Endodermal cell (in vitro differentiated cells): ENCODE results near the gene PDE6A. TPM values are rescaled to one million over a fixed set of nuclear protein-coding genes. Genes with fewer than 3 reads are reported as not detected.
A peak's percentile ranks its signal among the peaks of the same experiment; 100 is the strongest.

ENCODE experiments used
- DNase-seq: peaks from one replicate; pipeline ENCODE4 v3.0.0-alpha.2; 2017
- H3K27ac ChIP-seq: 2 replicates; pipeline ENCODE4 v1.5.1; 2013; ENCODE audit warnings: mild to moderate bottlenecking, low read depth, low read length, moderate library complexity
- H3K27me3 ChIP-seq: 2 replicates; pipeline ENCODE4 v1.6.1; 2013; ENCODE audit warnings: mild to moderate bottlenecking, low read length, moderate library complexity; ENCODE audit not compliant: insufficient read depth, control insufficient read depth, poor library complexity, severe bottlenecking
- H3K36me3 ChIP-seq: 2 replicates; pipeline ENCODE4 v1.7.0; 2013; ENCODE audit warnings: mild to moderate bottlenecking, low read length, moderate library complexity; ENCODE audit not compliant: control insufficient read depth, insufficient read depth
- H3K4me1 ChIP-seq: one replicate; pipeline ENCODE4 v1.7.0; 2013; ENCODE audit warnings: low read length; ENCODE audit not compliant: control insufficient read depth, insufficient read depth
- H3K4me3 ChIP-seq: 2 replicates; pipeline ENCODE4 v1.5.1; 2013; ENCODE audit warnings: mild to moderate bottlenecking, low read length, moderate library complexity
- H3K9ac ChIP-seq: 2 replicates; pipeline ENCODE4 v1.6.1; 2013; ENCODE audit warnings: mild to moderate bottlenecking, low read length, moderate library complexity; ENCODE audit not compliant: poor library complexity, severe bottlenecking; ENCODE audit errors: extremely low read depth
- H3K9me3 ChIP-seq: 2 replicates; pipeline ENCODE4 v1.6.1; 2013; ENCODE audit warnings: mild to moderate bottlenecking, low read length, moderate library complexity; ENCODE audit not compliant: control insufficient read depth
- H3K27ac Mint-ChIP-seq: 2 replicates; pipeline ENCODE4 v1.8.0; 2020; ENCODE audit warnings: mixed read lengths
- H3K27me3 Mint-ChIP-seq: 2 replicates; pipeline ENCODE4 v1.8.0; 2021; ENCODE audit warnings: mild to moderate bottlenecking, mixed read lengths; ENCODE audit not compliant: insufficient read depth
- H3K36me3 Mint-ChIP-seq: 2 replicates; pipeline ENCODE4 v1.8.0; 2020; ENCODE audit warnings: low read depth, mixed read lengths
- H3K4me1 Mint-ChIP-seq: 2 replicates; pipeline ENCODE4 v1.8.0; 2020; ENCODE audit warnings: mixed read lengths
- H3K4me3 Mint-ChIP-seq: 2 replicates; pipeline ENCODE4 v1.8.0; 2020; ENCODE audit warnings: mild to moderate bottlenecking, moderate library complexity, mixed read lengths
- H3K9me3 Mint-ChIP-seq: 2 replicates; pipeline ENCODE4 v1.8.0; 2020; ENCODE audit warnings: mild to moderate bottlenecking, mixed read lengths
- WGBS, 2 experiments: methylation state at CpG; one replicate each; pipeline versions ENCODE4 v1.1.5 to v1.1.7; 2013; ENCODE audit warnings: missing lambda C conversion rate in 2 of 2, mixed read lengths in 1 of 2; ENCODE audit not compliant: insufficient coverage in 1 of 2, insufficient read length in 1 of 2; 5-methylcytosine and 5-hydroxymethylcytosine counted together
- total RNA-seq, 2 donors: library from RNA; stranded (reverse); fragmentation: NEBNext Ultra II Directional in 1 of 2; extraction: Animal tissue kit (Norgen Biotek cat#: 25700) in 1 of 2; gene quantifications; 2 replicates in 1 of 2; 3 replicates in 1 of 2; pipeline ENCODE4 v1.2.1, GENCODE V29; 2021
- TF ChIP-seq, protein P1 (sequence below): fragments of 200-600 bp; sonication (generic); conservative IDR thresholded peaks from 2 replicates; pipeline ENCODE4 v1.5.0; 2021; ENCODE audit warnings: antibody characterized with exemption, mild to moderate bottlenecking

The PDE6A gene
- total RNA-seq, 2 donors from 2014 or later: 0.07 TPM; not detected in 1

DNA sequence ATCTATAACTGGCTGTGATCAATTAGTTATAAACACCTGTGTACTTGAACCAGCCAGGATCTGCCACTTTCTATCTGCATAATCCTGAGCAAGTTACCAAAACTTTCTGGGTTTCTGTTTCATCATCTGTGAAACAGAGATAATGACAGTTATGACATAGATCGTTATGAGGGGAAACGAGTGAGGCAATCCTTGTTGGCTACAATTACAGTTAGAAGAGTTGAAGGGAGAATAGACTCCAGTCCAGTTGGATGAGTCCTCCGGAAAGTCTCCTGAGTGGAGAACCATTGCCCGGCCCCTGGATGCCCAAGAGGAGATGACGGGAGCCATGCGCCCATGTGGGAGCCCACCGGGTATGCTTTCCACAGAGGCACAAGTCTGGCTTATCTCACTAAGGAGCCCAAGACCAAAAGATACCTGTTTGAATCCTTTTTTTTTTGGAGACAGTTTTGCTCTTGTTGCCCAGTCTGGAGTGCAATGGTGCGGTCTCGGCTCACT, 4.5 kb downstream of the PDE6A start:
- H3K4me1 ChIP-seq: peaks cover 18% of the 10 kb centered on the region
- H3K9me3 Mint-ChIP-seq: no peaks in the 10 kb centered on the region
- no peak overlapping the region for H3K27ac Mint-ChIP-seq
- H3K36me3 Mint-ChIP-seq: no peaks in the 10 kb centered on the region
- H3K4me3 ChIP-seq: no peak overlapping the region
- TF ChIP-seq, protein P1, sequence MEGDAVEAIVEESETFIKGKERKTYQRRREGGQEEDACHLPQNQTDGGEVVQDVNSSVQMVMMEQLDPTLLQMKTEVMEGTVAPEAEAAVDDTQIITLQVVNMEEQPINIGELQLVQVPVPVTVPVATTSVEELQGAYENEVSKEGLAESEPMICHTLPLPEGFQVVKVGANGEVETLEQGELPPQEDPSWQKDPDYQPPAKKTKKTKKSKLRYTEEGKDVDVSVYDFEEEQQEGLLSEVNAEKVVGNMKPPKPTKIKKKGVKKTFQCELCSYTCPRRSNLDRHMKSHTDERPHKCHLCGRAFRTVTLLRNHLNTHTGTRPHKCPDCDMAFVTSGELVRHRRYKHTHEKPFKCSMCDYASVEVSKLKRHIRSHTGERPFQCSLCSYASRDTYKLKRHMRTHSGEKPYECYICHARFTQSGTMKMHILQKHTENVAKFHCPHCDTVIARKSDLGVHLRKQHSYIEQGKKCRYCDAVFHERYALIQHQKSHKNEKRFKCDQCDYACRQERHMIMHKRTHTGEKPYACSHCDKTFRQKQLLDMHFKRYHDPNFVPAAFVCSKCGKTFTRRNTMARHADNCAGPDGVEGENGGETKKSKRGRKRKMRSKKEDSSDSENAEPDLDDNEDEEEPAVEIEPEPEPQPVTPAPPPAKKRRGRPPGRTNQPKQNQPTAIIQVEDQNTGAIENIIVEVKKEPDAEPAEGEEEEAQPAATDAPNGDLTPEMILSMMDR: no peak
- no peaks in the 10 kb centered on the region for H3K36me3 ChIP-seq
- no peak overlapping the region for H3K9ac ChIP-seq
- no peaks in the 10 kb centered on the region for H3K9me3 ChIP-seq
- 93% methylated on average over 4 to 9 of the region's 9 CpGs for WGBS, 2 experiments
- H3K4me1 Mint-ChIP-seq: peaks cover 46% of the 10 kb centered on the region
- H3K27me3 Mint-ChIP-seq: no peaks in the 10 kb centered on the region
- no peaks in the 10 kb centered on the region for H3K27me3 ChIP-seq
- H3K27ac ChIP-seq: no peak overlapping the region
- no peak overlapping the region for H3K4me3 Mint-ChIP-seq
- no peak for DNase-seq

DNA sequence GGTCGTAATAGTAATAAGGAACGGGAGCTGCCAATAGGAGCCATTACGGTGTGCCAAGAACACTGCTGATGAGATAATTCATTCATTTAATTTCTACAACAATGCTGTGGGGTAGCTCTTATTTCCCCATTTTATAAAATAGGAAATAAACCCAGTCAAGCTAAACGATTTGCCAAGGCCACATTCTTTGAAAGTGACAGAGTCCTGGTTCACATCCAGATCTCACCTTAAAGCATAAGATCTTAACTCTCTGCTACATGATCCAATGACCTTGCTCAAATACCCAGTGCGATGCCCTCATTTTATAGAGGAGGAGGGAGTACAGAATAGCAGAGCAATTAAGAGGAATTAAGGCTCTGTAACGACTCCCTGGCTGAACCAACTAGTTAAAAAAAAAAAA, 5.0 kb downstream of the PDE6A start:
- H3K27ac Mint-ChIP-seq: no peak overlapping the region
- DNase-seq: no peak
- H3K27ac ChIP-seq: no peak overlapping the region

DNA sequence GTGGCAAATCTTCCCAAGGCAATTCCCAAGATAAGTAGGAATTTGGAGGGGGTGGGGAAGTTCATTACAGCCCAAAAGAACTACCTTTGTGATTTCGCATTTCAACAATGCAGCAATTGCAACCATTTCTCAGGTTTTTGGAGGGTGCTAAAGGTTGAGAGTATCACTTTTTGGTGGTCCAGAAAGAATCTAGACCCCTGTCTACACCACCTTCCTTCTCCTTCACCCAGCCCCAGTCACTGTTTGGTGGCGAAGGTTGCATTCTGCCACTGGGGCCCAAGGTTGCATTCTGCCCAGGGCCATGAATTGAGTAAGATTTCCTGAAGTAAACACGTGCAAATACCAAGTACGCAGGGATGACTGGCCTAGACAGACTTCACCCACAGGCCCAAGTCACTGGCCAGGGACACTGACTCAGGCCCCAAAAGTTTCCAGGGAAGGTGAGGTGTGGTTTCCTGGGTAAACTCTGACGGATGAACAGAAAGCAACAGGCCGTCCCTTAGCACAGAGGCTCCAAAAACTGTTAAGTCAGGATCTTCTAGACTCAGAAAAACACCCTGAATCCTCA, 5.7 kb downstream of the PDE6A start:
- Histone ChIP-seq H3K36me3 (no peaks in the 10 kb centered on the region), H3K4me1 (peaks cover 18% of the 10 kb centered on the region), H3K9me3 (no peaks in the 10 kb centered on the region), H3K9ac (no peak overlapping the region), H3K27ac (no peak overlapping the region), H3K4me3 (no peak overlapping the region), H3K27me3 (no peaks in the 10 kb centered on the region)
- TF ChIP-seq, protein P1: no peak
- 59 to 80% methylated on average over 3 to 6 of the region's 6 CpGs for WGBS, 2 experiments
- Mint-ChIP-seq H3K9me3 (no peaks in the 10 kb centered on the region), H3K4me3 (no peak overlapping the region), H3K27ac (peak overlapping the region; percentile 32), H3K36me3 (no peaks in the 10 kb centered on the region), H3K27me3 (no peaks in the 10 kb centered on the region), H3K4me1 (peaks cover 46% of the 10 kb centered on the region)
- no peak for DNase-seq

More for the DNA sequence above, 5.0 kb downstream of the PDE6A start:
- TF ChIP-seq, protein P1: no peak
- Mint-ChIP-seq H3K9me3 (no peaks in the 10 kb centered on the region), H3K4me1 (peaks cover 46% of the 10 kb centered on the region), H3K27me3 (no peaks in the 10 kb centered on the region), H3K4me3 (no peak overlapping the region), H3K36me3 (no peaks in the 10 kb centered on the region)
- no peaks in the 10 kb centered on the region for H3K27me3 ChIP-seq
- WGBS, 2 experiments: 90 to 95% methylated on average over 4 to 6 of the region's 6 CpGs
- H3K4me1 ChIP-seq: peaks cover 18% of the 10 kb centered on the region
- H3K9me3 ChIP-seq: no peaks in the 10 kb centered on the region
- no peak overlapping the region for H3K4me3 ChIP-seq
- H3K9ac ChIP-seq: no peak overlapping the region
- no peaks in the 10 kb centered on the region for H3K36me3 ChIP-seq
